ENCODE data around the gene KIDINS220. TPM values are rescaled to one million over a fixed set of nuclear protein-coding genes. Genes with fewer than 3 reads are reported as not detected.

The KIDINS220 gene
- 12.2 and 16.9 TPM in 2 replicates for total RNA-seq (2014; rRNA removed; shearing (Covaris generic); ENCODE audit: low replicate concordance)

DNA sequence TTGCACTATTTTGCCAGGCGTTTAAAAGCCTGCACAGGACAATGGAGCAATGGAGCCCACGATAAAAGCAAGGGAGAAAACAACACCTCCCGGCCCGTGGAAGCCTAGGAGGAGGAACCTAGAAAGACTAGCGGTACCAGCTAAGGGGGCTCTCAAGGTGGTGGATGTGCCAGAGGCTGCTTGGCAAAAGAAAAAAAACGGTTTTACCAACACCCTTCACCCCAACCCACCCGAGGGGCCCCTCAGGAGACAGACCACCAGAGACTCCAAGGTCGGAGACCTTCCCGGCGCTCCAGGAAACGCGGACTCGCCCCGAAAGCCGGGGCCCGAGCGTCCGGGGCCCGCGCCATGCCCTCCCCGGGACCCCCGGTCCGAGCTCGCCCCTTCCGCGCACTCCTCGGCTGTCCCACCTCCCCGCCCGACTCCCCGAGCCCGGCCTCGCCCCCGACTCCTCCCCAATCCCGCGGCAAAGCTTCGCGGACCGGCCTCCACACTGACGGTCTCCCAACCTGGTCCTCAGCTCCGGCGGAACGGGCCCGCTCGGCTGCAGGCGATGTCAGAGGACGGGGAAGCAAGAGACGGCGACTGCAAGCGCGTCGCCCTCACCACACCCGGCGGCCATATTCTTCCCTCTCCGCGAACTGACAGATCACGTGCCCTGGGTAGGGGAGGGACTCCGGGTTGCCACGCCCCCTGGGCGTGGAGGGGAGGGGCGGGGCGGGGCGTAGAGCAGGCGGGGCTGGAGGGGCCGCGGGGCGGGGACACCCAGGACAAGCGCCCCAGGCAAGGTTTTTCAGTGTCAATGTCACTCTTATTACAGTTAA is at the start of gene KIDINS220:
Gene KIDINS220, minus strand, starts transcription at position 643 of the 824 bp plus-strand sequence. CDS start 10,520 bp downstream, outside the sequence.
- peak within 1 kb of the TSS; percentile 81 for H3K4me3 ChIP-seq
- H3K36me3 ChIP-seq: no peaks in the 10 kb centered on the region
- no peaks in the 10 kb centered on the region for H3K27me3 ChIP-seq
- H3K9me3 ChIP-seq: no peaks in the 10 kb centered on the region
- peak; percentile 69 for DNase-seq

DNA sequence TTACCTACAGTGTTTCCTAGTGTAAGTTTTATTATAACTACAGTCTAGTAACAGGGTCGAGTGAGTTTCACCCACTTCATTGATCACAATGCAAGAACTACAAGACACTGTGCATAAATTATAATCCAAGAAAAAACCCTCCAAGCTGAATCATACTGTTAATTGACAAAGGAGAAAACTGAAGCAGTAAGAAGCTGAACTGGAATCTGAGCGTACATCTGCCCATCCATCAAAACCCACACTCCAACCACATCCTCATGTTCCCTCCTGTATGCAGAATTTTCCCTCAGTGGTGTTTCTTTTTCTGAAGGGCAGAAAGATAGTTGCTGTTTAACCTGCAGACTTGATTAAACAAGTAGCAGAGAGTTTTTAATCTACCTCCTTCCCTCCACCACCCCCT is 49.5 kb upstream of the KIDINS220 start:
- DNase-seq: no peak
- Histone ChIP-seq H3K9me3 (0 out of 2 replicates have a peak, but pooled peaks cover 2% of the 10 kb centered on the region), H3K4me3 (no peak overlapping the region), H3K36me3 (peaks cover 9% of the 10 kb centered on the region), H3K27me3 (no peaks in the 10 kb centered on the region)

DNA sequence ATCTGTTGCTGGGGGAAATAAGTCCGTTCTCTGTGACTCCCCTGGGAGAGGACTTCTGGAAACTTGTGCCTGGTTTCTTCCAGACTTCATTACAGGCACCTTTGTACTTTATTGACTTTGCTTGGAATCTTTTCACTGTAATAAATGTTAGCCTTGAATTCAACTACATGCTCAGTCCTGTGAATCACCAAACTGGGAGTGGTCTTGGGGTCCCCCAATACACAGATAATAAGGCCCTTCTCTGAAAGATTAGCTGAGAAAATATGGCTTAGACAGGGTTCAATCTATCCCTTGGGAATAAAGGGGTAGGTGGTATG is 48.7 kb upstream of the KIDINS220 start:
- DNase-seq: no peak
- Histone ChIP-seq H3K4me3 (no peak overlapping the region), H3K36me3 (peaks cover 8% of the 10 kb centered on the region), H3K9me3 (0 out of 2 replicates have a peak, but pooled peaks cover 2% of the 10 kb centered on the region), H3K27me3 (no peaks in the 10 kb centered on the region)

DNA sequence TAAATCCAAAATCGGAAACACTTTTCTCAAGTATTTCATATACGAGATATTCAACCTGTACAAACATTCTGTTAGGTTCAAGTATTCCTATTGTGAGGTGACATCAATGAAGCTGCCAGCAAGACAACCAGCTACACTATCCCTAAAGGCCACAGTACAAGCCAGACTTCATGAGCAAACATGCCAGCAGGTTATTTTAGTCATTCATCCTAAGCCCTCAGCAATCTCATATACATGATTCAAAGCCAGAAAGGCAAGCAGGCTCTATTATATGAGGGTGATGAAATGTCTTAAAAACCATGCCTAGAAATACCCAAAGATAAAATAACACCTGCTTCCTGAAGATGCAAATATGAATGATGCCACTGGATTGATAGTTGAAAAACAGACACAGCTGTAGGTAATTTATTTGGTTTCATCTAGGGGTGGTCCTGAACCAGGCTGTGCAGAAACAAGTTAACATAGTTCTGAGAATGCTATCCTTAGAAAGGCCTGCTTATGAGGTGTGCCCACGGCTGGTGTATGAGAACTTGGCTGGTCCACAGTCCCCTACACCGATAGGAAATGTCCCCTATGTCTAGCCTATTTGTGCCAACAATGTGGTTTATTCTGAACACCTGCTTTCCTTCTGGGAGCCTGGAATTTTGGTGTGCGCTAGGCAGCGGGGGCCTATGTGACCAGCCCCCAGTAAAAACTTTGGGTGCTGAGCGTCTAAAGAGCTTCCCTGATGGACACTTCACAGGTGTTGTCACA is 48.2 kb upstream of the KIDINS220 start:
- H3K27me3 ChIP-seq: no peaks in the 10 kb centered on the region
- H3K9me3 ChIP-seq: 0 out of 2 replicates have a peak, but pooled peaks cover 2% of the 10 kb centered on the region
- no peak overlapping the region for H3K4me3 ChIP-seq
- H3K36me3 ChIP-seq: peaks cover 8% of the 10 kb centered on the region
- DNase-seq: no peak

DNA sequence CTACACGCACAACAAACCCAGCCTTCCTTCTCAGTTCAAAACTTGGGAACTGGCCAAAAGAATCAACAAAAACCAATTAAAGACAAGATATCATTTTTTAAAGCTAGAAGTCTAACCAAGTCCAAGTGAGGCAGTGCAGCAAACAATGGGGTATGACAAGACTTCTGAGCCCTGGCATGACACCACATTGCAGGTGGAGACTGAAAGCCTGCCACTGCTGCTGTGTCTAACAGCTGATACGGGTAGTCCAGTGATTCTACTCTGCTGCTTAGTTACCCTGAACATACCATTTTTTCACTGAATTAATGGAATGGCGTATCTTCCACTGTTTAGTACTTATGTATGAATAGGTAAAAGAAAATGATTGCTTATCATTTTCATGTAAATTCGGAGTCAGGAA is 47.4 kb upstream of the KIDINS220 start:
- Histone ChIP-seq H3K36me3 (peaks cover 10% of the 10 kb centered on the region), H3K9me3 (0 out of 2 replicates have a peak, but pooled peaks cover 2% of the 10 kb centered on the region), H3K4me3 (no peak overlapping the region), H3K27me3 (no peaks in the 10 kb centered on the region)
- no peak for DNase-seq

DNA sequence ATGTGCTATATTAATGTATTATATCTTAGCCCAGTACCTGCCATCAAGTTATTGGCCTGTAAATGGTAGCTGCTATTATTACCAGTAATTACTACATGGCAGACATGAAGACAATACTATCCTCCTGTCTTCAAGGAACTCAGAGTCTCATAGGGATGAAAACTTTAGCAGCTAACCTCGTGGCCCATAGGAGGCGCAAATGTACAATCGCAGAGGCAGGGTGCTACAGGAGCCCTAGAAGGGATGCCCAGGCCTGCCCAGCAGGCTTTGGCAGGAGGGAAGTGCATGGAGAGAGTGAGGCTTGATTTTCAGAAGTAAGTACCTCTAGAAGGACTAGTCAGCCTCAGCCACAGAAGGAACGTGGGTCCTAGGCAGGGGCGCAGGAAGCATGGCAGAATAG is 44.7 kb upstream of the KIDINS220 start:
- Histone ChIP-seq H3K4me3 (no peak overlapping the region), H3K36me3 (peaks cover 7% of the 10 kb centered on the region), H3K9me3 (0 out of 2 replicates have a peak, but pooled peaks cover 2% of the 10 kb centered on the region), H3K27me3 (no peaks in the 10 kb centered on the region)
- peak; percentile 11 for DNase-seq

DNA sequence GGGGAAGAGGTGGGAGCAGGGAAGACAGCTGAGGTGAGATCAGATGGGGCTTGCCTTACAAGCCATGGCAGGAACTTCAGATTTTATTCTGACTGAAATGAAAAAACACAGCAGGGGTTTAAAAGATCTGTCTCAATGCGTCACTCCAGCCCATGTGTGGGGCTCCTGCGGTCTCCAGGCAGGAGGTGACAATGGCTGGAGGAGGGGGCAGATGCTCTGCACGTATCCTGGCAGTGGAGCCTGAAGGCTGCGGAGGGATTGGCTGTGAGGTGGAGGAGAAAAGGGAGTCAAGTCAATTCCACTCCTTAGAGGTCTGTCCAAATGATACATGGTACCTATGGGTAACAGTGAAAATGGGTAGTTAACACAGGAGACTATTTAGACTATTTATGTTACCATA is 40.5 kb upstream of the KIDINS220 start:
- Histone ChIP-seq H3K4me3 (no peak overlapping the region), H3K9me3 (no peaks in the 10 kb centered on the region), H3K27me3 (no peaks in the 10 kb centered on the region), H3K36me3 (peaks cover 15% of the 10 kb centered on the region)
- no peak for DNase-seq

DNA sequence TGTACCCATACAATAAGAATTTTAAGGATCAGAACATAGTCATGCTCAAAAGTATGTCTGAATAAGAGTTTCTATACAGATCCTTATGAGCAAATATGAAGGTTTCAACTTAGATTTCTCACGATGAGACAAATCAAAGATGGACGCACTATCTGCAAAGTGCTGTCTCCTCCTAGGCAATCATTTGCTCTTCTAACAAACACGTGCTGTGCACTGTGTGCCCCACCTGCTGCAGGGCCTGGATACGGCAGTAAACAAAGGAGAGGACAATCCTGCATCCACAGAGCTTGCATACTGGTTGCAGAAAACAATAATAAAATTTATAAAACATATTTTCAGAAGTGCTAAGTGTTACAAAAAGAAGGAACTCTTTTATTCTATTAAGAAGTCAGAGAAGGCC is 39.9 kb upstream of the KIDINS220 start:
- DNase-seq: no peak
- H3K9me3 ChIP-seq: no peaks in the 10 kb centered on the region
- no peak overlapping the region for H3K4me3 ChIP-seq
- H3K36me3 ChIP-seq: peaks cover 15% of the 10 kb centered on the region; the same call in 1 of the 2 replicates
- no peaks in the 10 kb centered on the region for H3K27me3 ChIP-seq

DNA sequence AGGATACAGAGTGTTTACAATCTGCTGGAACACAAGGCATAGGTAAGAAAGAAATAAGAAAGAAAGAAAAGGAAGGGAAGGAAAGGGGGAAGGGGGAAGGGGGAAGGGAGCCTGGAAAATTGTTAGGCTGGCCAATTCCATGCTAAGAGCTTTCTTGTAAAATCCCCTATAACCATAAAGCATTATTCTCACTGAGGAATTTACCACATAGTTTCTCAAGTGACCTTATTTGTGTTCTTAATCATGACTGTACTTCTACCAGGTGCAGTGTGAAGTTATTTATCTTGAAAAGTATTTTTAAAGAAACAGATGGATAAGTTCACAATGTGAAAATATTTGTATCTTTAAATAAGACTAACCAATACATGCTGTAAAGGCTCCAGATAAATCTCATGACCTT is 39.2 kb upstream of the KIDINS220 start:
- H3K27me3 ChIP-seq: no peaks in the 10 kb centered on the region
- no peak overlapping the region for H3K4me3 ChIP-seq
- DNase-seq: no peak
- H3K9me3 ChIP-seq: no peaks in the 10 kb centered on the region
- H3K36me3 ChIP-seq: peaks cover 12% of the 10 kb centered on the region

DNA sequence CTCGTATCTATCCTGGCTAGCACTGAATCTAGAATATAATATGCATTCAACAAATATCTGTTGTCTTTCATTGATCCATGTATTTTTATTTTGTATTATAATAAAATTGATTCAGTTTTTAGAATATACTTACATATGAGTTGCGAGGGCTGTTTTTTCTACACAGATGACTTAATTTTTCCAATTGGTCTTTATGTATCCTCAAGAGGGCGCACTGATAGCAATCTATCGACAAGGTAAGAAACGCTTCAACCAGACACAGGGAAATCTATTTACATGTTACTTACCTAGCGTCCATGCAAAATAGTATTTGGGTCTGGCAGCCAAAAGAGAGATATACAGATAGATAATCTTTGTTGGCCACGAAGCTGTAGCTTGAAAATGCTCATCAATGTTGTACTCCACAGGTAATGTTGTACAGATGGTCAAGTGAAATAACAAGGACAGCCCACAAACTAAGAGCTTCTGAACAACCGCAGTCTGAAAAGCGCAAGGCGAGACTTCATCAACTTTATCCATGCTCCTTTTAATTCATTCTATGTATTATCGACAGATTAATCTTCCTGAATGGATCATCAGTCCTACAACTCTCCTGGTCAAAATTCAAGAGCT is 35.5 kb upstream of the KIDINS220 start:
- Histone ChIP-seq H3K27me3 (no peaks in the 10 kb centered on the region), H3K9me3 (no peaks in the 10 kb centered on the region), H3K4me3 (no peak overlapping the region), H3K36me3 (peaks cover 11% of the 10 kb centered on the region)
- DNase-seq: no peak

DNA sequence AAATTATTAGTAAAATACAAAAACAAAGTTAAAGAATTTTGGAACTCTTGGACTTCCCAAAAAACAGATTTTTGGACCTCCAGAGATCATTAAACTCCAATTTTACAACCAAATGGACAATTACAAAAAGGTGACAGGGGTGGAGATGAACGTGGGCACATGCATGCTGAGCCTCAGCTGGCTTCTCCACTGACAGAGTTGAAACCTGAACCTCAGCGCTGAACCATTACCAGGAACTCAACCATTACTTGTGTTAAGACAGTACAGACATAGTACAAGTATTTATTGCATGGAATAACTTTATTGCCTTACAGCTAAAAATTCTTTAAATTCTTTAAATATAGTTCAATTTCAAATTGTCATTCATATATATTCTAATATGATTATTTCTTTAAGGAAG is 33.0 kb upstream of the KIDINS220 start:
- no peaks in the 10 kb centered on the region for H3K27me3 ChIP-seq
- H3K9me3 ChIP-seq: no peaks in the 10 kb centered on the region
- no peak for DNase-seq
- peaks cover 5% of the 10 kb centered on the region for H3K36me3 ChIP-seq
- no peak overlapping the region for H3K4me3 ChIP-seq

DNA sequence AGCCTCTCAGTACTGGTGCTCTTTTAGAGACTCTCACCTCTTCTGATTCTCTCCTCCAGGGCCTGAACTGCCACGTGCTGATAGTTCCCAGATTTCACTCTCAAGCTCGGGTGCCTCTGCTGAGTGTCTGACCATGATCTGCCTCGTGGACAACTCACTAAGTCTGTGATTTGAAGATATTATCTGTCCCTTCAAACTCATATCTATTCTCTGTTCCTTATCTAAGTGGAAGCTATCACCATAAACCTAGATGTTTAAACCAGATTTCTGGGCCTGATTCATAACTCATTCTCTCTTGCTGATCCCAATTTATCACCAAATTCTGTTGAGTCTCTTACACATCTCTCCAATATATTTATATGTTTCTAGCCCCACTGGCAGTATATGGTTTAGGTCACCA is 29.9 kb upstream of the KIDINS220 start:
- Histone ChIP-seq H3K27me3 (no peaks in the 10 kb centered on the region), H3K9me3 (no peaks in the 10 kb centered on the region)
- no peak for DNase-seq

DNA sequence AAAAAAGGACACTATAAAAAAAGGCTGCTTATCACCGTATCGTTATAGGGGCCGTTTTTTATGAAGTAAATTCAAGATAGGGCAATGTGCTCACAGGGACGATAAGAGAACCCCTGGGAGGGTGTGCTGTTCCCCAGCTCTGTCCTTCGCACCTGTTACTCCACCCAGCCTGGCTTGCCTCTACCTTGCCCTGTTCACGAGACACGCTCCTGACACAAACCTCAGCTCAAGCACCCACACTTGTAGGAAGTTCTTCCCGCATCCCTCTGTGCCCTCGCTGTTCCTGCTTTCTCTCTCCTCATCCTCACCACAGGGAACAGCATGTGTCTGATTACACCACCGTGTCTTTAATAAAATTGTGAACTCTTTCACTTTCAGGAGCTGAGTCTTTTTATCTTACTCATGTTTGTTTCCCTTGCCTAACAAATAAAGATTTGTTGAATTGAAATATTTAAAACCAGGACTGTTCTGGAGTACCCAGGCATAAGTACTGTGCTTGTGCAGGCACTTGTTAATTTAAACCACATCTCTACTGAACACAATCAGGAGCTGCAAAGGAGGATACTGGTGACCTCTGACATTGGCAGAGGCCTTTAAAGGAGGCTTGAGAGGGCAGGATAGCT is 26.0 kb upstream of the KIDINS220 start:
- DNase-seq: no peak
- Histone ChIP-seq H3K27me3 (no peaks in the 10 kb centered on the region), H3K4me3 (no peak overlapping the region), H3K9me3 (no peaks in the 10 kb centered on the region), H3K36me3 (peaks cover 2% of the 10 kb centered on the region; the same call in 1 of the 2 replicates)

More for the DNA sequence above, 29.9 kb upstream of the KIDINS220 start:
- Histone ChIP-seq H3K36me3 (peaks cover 3% of the 10 kb centered on the region), H3K4me3 (no peak overlapping the region)

DNA sequence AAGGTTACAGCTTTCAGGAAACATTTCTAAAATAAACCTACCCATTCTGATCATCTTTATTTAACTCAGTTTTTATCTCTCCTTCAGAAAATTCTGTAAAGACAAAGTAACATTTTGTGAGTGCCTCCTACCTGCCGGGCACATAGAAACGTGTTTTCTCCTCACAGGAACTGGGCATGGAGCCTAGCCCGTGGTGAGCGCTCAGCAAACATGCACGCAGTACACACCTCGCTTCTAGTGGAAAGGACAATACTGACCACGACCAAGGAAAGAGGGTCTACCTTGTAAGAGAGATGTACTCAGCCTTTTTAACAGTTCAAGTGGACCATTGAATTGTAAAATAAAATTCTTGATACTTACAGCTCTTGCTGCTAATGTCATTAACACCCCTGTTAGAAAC is 24.8 kb upstream of the KIDINS220 start:
- Histone ChIP-seq H3K4me3 (no peak overlapping the region), H3K9me3 (no peaks in the 10 kb centered on the region), H3K27me3 (no peaks in the 10 kb centered on the region), H3K36me3 (peaks cover 2% of the 10 kb centered on the region; the same call in 1 of the 2 replicates)
- DNase-seq: no peak

DNA sequence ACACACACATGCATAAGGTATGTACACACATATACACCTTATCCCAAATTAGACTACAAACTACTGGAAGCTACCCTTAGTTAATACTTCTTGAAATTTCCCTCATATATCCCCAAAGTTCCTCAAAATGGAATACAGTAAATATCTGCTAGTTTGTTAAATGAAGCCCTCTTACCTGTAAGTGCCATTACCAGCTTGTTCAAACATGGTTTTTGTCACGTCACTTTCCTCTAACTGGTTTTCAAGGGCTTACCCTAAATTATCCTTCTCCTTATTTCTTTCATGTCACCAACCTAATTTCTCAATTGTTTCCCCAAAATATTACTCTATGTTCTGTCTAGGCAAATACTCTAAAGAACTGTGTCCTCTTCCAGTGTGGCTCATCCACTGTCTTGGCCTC is 24.4 kb upstream of the KIDINS220 start:
- Histone ChIP-seq H3K36me3 (peaks cover 2% of the 10 kb centered on the region; the same call in 1 of the 2 replicates), H3K27me3 (no peaks in the 10 kb centered on the region), H3K9me3 (no peaks in the 10 kb centered on the region), H3K4me3 (no peak overlapping the region)
- no peak for DNase-seq

DNA sequence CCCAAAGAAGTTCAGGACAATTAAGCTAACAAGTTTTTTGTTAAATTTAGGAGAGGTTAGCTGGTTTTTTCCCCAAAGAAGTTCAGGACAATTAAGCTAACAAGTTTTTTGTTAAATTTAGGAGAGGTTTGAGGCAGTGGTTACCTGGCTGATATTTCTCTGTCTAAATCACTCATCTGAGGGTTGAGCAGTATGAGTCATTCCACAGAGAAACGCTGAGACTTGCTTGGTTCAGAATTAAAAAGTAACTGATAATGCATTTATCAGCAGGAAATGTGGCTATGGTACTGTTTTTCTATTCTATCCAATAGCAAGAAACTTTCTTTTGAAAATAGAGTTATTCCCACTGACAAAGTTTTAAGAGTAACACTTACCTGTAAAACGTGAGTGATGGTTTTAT is 22.8 kb upstream of the KIDINS220 start:
- H3K4me3 ChIP-seq: no peak overlapping the region
- no peaks in the 10 kb centered on the region for H3K27me3 ChIP-seq
- no peak for DNase-seq
- no peaks in the 10 kb centered on the region for H3K9me3 ChIP-seq
- peaks cover 2% of the 10 kb centered on the region; the same call in 1 of the 2 replicates for H3K36me3 ChIP-seq

DNA sequence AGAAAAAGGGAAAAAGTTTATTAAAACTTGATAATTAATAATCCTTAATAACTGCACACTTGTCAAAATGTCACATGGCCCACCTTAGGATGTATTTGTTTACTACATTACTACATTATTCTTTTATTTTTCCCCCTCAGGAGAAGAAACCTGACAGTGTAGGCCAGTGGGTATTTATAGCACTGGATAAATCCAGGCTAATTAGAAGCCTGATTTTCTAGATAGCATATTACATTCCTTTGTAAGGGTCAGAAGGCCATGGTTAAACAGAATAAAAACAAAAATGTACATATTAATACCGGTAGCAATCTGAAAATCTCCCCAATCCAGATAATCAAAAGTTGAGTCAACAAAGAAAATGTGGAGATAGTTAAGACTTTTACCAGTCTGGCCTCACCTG is 21.5 kb upstream of the KIDINS220 start:
- peaks cover 2% of the 10 kb centered on the region; the same call in 1 of the 2 replicates for H3K36me3 ChIP-seq
- no peak for DNase-seq
- no peak overlapping the region for H3K4me3 ChIP-seq
- no peaks in the 10 kb centered on the region for H3K27me3 ChIP-seq
- H3K9me3 ChIP-seq: no peaks in the 10 kb centered on the region

Measured in MG63 (cell line).